ENCODE results near the gene TBL1X.

The TBL1X gene

GRCh38 chrX:9745417-9746115, 280.7 kb downstream of the TBL1X start:
- DNase-seq (ENCODE audit: low read depth): peak; percentile 39
- H3K4me3 ChIP-seq (ENCODE audit: low read length): no peak overlapping the region
- TF ChIP-seq CTCF (IDR thresholded peaks at IDR 0.05; ENCODE audit: insufficient read depth, low read depth, low read length, missing control alignments): no peak

- H3K4me3 ChIP-seq (ENCODE audit: low read length): no peak overlapping the region
- no peak for TF ChIP-seq CTCF (IDR thresholded peaks at IDR 0.05; ENCODE audit: insufficient read depth, low read depth, low read length, missing control alignments)
- DNase-seq (ENCODE audit: low read depth): peak; percentile 45
Measured at GRCh38 chrX:9746148-9746888, 281.5 kb downstream of the TBL1X start.

GRCh38 chrX:9747644-9748043, 282.8 kb downstream of the TBL1X start:
- no peak for DNase-seq (ENCODE audit: low read depth)
- TF ChIP-seq CTCF (IDR thresholded peaks at IDR 0.05; ENCODE audit: insufficient read depth, low read depth, low read length, missing control alignments): no peak
- no peak overlapping the region for H3K4me3 ChIP-seq (ENCODE audit: low read length)

- no peak for DNase-seq (ENCODE audit: low read depth)
- H3K4me3 ChIP-seq (ENCODE audit: low read length): no peak overlapping the region
- TF ChIP-seq CTCF (IDR thresholded peaks at IDR 0.05; ENCODE audit: insufficient read depth, low read depth, low read length, missing control alignments): no peak
Measured at GRCh38 chrX:9749146-9749692, 284.4 kb downstream of the TBL1X start.

- no peak for TF ChIP-seq CTCF (IDR thresholded peaks at IDR 0.05; ENCODE audit: insufficient read depth, low read depth, low read length, missing control alignments)
- no peak for DNase-seq (ENCODE audit: low read depth)
- no peak overlapping the region for H3K4me3 ChIP-seq (ENCODE audit: low read length)
Measured at GRCh38 chrX:9757366-9757765, 292.5 kb downstream of the TBL1X start.

GRCh38 chrX:9758021-9758638, 293.3 kb downstream of the TBL1X start:
- H3K4me3 ChIP-seq (ENCODE audit: low read length): no peak overlapping the region
- no peak for DNase-seq (ENCODE audit: low read depth)
- no peak for TF ChIP-seq CTCF (IDR thresholded peaks at IDR 0.05; ENCODE audit: insufficient read depth, low read depth, low read length, missing control alignments)

Measured in epithelial cell of esophagus (primary cell).